Measurements from ENCODE around the gene SELENOI. TPM values are rescaled to one million over a fixed set of nuclear protein-coding genes. Genes with fewer than 3 reads are reported as not detected.

The SELENOI gene
- total RNA-seq, 1 donor = 11.6 TPM

- no peaks in the 10 kb centered on the region for H3K9me3 ChIP-seq (ENCODE audit: low read depth, low read length)
- no peaks in the 10 kb centered on the region for H3K36me3 ChIP-seq (ENCODE audit: insufficient read depth, low read length)
- no peaks in the 10 kb centered on the region for H4K20me1 ChIP-seq (ENCODE audit: insufficient read depth, low read length)
- H3K27ac ChIP-seq (ENCODE audit: low read depth, low read length) = no peak overlapping the region
- H3K27me3 ChIP-seq (ENCODE audit: insufficient read depth, low read length) = no peaks in the 10 kb centered on the region
- TF ChIP-seq, protein P1, sequence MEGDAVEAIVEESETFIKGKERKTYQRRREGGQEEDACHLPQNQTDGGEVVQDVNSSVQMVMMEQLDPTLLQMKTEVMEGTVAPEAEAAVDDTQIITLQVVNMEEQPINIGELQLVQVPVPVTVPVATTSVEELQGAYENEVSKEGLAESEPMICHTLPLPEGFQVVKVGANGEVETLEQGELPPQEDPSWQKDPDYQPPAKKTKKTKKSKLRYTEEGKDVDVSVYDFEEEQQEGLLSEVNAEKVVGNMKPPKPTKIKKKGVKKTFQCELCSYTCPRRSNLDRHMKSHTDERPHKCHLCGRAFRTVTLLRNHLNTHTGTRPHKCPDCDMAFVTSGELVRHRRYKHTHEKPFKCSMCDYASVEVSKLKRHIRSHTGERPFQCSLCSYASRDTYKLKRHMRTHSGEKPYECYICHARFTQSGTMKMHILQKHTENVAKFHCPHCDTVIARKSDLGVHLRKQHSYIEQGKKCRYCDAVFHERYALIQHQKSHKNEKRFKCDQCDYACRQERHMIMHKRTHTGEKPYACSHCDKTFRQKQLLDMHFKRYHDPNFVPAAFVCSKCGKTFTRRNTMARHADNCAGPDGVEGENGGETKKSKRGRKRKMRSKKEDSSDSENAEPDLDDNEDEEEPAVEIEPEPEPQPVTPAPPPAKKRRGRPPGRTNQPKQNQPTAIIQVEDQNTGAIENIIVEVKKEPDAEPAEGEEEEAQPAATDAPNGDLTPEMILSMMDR (IDR thresholded peaks at IDR 0.05; ENCODE audit: extremely low read depth, low read depth, low read length) = no peak
- no peaks in the 10 kb centered on the region for H3K79me2 ChIP-seq (ENCODE audit: insufficient read depth, low read length)
- H3K4me1 ChIP-seq (ENCODE audit: insufficient read depth, low read length) = no peaks in the 10 kb centered on the region
- H3K4me3 ChIP-seq (ENCODE audit: insufficient read depth, low read length) = no peak overlapping the region
- H3K4me2 ChIP-seq (ENCODE audit: insufficient read depth, low read length) = no peak overlapping the region
- no peak overlapping the region for H2AFZ ChIP-seq (ENCODE audit: low read length)
- no peak for DNase-seq (ENCODE audit: insufficient read length, low spot score, missing footprints)
Measured at GRCh38 chr2:26444236-26444635, 98.3 kb downstream of the SELENOI start.

Other genes starting within 250 kb of the SELENOI start
- gene GAREM2, start 173.1 kb upstream of the SELENOI start, total RNA-seq = 1.4 and 2.4 TPM in 2 replicates
- gene HADHA, start 101.5 kb upstream of the SELENOI start, total RNA-seq = 113 and 117 TPM in 2 replicates
- gene HADHB, start 101.2 kb upstream of the SELENOI start, total RNA-seq = 119 and 143 TPM in 2 replicates
- under 0.01 and 0.59 TPM in 2 replicates for gene ADGRF3, start 646 bp downstream of the SELENOI start, total RNA-seq
- under 0.01 and 0.36 TPM in 2 replicates for gene DRC1, start 55.8 kb downstream of the SELENOI start, total RNA-seq
- gene OTOF, start 132.0 kb downstream of the SELENOI start, total RNA-seq = not detected in 2 replicates

All from osteoblast (primary cell).